HEK293 (cell line): ENCODE data around the gene OR4N5.

Experiments used
- CTCF ChIP-seq: fragments of 450-650 bp; formaldehyde crosslinking; IDR thresholded peaks from 2 replicates; pipeline ENCODE4 v1.5.1; 2016; ENCODE audit warnings: missing biosample characterization, missing genetic modification characterization
- MYNN ChIP-seq: fragments of 450-650 bp; formaldehyde crosslinking; IDR thresholded peaks from 2 replicates; pipeline ENCODE4 v1.5.1; 2016; ENCODE audit warnings: missing biosample characterization, missing genetic modification characterization, borderline replicate concordance
- REPIN1 ChIP-seq: fragments of 450-650 bp; formaldehyde crosslinking; IDR thresholded peaks from 2 replicates; pipeline ENCODE4 v1.5.1; 2017; ENCODE audit warnings: missing biosample characterization, missing genetic modification characterization, low read depth
- ZBTB49 ChIP-seq: fragments of 450-650 bp; formaldehyde crosslinking; IDR thresholded peaks from 2 replicates; pipeline ENCODE4 v1.5.1; 2016; ENCODE audit warnings: missing biosample characterization, missing genetic modification characterization, low read depth
- ZBTB8A ChIP-seq: fragments of 450-650 bp; formaldehyde crosslinking; IDR thresholded peaks from 2 replicates; pipeline ENCODE4 v1.5.1; 2016; ENCODE audit warnings: missing biosample characterization, missing genetic modification characterization
- ZNF19 ChIP-seq: fragments of 450-650 bp; formaldehyde crosslinking; IDR thresholded peaks from 2 replicates; pipeline ENCODE4; 2016; ENCODE audit warnings: missing biosample characterization, missing genetic modification characterization, low read depth
- ZNF280C ChIP-seq: fragments of 450-650 bp; formaldehyde crosslinking; IDR thresholded peaks from 2 replicates; pipeline ENCODE4 v1.5.1; 2016; ENCODE audit warnings: missing biosample characterization, missing genetic modification characterization

- TF ChIP-seq ZBTB49 (tag by site-specific recombination) (no peak), ZNF280C (tag by site-specific recombination) (no peak), ZBTB8A (tag by site-specific recombination) (no peak), CTCF (tag by site-specific recombination) (no peak), MYNN (tag by site-specific recombination) (no peak), REPIN1 (no peak), ZNF19 (no peak)
Observed at GRCh38 chr14:20194101-20194500, 55.5 kb downstream of the OR4N5 start.
